ENCODE data around the gene SLC22A17.
"Not testable (repeated sequence)": the region's sequence is repeated elsewhere in the genome, so short reads cannot be mapped to it uniquely, and the experiment has no call there.

Gene SLC22A17

DNA sequence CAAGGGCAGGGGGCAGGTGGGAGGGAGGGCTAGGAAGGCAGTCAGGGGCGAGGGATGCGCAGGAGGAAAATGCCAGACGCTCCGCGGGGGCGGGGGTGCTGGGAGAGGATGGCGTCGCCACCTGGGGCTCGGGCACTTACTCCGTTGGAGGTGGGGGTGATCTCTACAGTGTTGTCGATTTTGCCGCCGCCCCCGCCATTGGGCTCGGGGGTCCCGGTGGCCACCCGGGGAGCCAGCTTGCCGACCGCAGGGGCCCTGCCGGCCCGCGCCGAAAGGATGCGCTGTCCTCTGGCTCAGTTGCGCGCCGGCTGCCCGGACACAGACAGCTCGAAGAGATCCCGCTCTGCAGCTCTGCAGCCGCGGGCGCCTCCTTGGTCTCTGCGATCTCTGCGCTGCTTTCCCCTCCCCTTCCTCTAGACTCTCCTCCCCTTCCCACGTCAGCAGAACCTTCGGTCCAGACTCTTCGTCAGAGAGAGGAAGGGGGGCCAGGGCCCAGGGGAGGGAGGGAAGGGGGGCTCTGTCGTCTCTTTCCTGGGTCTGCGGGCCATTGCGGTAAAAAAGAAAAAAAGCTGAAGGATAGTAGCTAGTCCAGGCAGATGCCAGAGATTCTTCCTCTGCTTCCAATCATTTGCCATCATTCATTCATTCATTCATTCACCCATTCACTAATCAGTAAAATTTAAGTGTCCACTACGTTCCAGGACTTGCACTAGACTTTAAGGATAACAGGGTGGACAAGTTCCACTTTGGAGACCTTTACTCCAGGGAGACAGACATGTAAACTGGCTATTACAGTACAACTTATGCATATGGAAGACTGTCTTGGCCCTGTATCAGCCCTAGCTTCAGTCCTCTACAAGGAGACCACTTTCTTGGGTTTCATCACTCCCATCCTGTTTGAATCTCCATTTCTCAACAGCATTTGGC lies at the start of gene SLC22A17:
SLC22A17 (minus strand) TSS at position 382 of the 927 bp plus-strand sequence.
- DNase-seq: peak; percentile 63

DNA sequence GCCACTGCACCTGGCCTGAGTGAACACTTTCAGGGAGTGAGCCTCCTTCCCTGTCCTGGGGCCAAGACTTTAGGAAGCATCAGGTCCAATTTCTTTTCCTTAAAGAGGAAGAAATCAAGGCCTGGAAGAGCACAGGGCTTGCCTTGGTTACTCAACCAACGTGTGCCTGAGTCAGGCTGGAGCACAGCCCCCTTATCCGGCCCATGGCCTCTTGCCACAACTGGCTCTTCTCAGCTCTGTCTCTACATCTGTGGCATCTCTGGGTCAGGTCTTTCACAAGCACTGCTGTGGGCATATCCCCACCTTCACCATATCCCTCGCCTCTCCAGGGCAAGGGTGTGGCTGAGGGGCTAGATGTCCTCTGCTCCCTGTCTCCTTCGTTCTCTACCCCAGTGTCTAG lies 48.6 kb upstream of the SLC22A17 start:
- DNase-seq: no peak

DNA sequence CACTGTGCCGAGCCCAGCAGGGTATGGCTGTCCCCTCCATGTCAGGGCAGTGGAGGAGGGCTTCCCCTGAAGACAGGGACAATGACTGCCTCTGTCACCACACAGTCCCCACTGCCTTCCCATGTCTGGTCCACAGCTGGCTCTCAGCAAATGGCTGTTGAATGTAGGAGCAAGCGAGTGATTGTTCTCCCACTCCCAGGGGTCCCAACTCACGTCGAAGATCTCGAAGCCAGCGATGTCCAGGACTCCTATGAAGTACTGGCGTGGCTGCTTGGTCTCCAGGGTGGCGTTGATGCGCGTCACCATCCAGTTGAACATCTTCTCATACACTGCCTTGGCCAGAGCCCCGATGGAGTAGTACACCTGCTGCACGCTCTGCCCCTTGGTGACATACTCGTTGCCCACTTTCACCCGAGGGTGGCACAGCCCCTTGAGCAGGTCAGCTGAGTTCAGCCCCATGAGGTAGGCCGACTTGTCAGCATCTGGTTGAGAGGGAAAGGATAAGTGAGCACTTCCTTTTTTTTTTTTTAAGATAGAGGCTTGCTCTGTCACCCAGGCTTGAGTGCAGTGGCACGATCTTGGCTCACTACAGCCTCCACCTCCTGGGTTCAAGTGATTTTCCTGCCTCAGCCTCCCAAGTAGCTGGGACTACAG lies 47.9 kb upstream of the SLC22A17 start:
- not testable (repeated sequence) for DNase-seq

DNA sequence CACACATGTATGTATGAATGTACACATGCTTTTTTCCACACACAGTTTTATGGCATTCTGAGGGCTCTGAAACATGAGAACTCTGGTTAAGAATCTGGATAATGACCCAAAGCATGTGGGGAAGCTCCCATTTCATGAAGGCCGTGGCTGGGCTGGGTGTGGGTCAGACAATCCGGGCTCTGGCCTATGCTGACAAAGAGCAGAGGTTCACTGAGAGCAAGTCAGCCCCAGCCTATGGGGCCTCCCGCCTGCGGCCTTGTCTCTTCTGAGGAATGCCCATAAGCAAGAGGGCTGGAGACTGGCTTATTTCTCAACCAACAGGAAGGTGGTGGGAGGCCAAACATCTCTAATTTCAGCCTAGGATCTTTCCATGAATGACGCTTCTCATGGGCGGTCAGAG lies 46.9 kb upstream of the SLC22A17 start:
- no peak for DNase-seq

DNA sequence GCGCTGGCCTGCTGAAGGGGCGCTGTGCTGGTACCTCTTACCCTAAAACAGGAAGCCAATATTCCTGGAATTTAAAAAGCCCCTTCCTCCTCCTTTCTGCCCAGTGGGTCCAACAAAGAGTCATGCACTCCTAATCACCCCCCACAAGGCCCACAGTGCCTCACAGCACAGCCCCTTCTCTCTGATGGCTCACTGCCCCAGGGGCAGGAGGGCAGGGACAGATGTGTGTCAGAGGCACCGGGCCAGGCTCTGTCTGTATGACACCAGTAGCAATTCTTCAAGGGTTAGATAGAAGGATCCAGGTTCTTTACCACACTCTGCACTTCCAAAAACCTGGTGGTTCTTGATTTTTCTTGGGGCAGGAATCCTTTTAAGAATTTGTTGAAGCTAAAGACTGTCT lies 46.4 kb upstream of the SLC22A17 start:
- DNase-seq: no peak

DNA sequence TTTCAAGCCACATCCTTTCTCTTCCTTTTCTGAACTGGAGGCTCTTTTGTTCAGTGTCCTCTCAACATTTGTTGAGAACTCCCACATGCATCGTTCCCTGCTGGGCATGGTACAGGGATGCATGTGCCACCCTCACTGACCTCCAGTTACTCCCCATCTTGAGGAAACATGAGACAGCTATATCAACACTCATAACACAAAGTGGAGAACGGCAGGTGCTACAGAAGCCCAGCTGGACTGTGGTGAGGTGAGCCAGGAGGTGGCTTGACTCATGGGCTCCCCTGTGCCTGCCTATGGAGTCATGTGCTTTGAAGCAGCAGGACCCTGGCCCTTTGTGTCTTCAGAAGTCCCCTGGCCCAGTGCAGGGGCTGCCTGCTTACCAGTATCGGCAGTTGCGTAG lies 45.7 kb upstream of the SLC22A17 start:
- DNase-seq: no peak

DNA sequence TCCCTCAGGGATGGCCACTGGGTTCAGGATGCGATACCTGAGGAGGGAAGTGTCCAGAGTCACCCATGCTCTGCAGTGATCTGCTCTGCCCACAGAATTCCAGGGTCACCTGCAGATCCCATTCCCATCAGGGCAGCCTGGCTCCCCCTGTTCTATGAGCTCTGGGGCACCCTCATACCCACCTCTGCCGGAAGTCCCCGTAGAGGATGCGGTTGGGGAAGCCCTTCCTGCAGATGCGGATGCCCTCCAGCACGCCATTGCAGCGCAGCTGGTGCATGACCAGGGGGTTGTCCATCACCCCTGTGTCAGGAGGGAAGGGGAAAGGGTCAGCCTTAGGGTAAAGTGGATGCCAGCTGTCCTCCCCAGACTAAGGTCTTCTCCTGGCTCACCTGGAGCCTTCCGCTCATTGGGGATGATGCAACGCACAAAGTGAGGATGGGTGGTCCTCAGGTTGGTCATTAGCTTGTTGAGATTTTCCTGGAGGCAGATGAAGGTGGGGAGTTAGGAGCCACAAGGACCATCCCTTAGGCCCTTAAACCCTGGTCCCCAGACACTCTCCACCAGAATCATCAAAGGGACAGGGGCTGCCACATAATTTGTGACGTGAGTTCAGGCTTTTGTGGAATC lies 44.2 kb upstream of the SLC22A17 start:
- DNase-seq: no peak

DNA sequence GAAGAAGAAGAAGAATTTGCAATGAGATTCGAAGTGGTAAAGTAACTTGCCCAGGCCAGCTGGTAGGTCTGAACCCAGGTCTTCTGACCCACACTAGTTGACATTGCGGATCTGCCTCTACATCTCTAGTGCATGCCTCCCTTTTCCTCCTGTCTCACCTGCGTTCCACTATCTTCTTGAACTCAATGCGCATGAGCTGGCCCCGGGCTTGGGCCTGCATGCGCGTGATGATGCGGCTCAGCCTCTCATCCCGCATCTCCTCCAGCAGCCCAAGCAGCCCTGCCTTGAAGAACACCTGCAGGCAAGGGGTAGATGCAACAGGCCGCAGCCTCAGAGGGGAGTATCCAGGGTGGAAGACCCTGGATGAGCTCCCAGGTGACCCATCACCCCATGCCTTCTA lies 43.4 kb upstream of the SLC22A17 start:
- no peak for DNase-seq

DNA sequence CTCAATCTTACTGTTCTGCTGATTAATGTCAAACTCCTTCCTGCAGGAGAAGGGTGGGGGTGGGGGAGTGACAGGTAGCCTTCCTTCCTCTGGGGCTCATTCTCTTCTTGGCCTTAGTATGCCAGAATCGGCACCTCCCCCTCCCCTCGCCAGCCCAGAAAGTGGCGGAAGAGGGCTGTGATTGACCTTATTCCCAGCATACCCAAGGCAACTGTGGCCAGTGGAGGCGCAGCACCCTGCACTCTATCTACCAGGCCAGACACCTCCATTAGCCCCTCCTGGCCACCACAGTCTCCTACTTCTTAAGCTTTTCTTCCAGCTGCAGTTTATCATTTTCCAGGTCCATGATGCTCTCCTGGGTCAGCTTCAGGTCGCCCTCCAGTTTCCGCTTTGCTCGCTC lies 39.9 kb upstream of the SLC22A17 start:
- no peak for DNase-seq

DNA sequence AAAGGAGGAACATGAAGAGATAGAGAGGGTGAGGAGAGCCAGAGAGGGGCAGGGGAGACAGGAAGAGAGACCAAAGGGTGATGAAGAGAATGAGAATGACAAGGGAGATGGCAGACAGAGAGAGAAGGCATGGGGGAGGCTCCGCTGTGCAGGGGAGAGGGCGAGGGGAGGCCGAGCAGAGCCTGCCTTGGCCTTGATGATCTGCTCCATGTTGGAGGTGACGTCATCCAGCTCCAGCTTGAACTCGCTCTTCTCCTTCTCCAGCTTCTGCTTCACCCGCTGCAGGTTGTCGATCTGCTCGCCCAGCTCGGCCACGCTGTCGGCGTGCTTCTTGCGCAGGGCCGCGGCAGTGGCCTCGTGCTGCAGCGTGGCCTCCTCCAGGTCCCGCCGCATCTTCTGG lies 37.2 kb upstream of the SLC22A17 start:
- DNase-seq: not testable (repeated sequence)

DNA sequence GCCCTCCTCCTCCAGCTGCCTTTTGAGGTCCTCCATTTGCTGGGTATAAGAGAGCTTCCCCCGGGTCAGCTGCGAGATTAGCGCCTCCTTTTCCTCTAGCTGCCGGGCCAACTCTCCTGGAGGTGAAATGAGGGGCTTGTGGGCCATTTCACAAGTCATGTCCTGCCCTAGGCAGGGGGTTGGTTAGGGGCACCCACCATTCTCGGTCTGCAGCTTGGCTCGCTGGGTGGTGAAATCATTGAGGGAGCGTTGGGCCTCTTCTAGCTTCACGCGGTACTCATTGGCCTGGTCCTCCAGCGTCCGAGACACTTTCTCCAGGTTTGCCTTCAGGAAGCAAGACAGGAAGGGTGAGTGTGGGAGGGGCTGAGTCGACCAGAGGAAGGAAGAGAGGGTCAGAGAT lies 36.7 kb upstream of the SLC22A17 start:
- DNase-seq: no peak

DNA sequence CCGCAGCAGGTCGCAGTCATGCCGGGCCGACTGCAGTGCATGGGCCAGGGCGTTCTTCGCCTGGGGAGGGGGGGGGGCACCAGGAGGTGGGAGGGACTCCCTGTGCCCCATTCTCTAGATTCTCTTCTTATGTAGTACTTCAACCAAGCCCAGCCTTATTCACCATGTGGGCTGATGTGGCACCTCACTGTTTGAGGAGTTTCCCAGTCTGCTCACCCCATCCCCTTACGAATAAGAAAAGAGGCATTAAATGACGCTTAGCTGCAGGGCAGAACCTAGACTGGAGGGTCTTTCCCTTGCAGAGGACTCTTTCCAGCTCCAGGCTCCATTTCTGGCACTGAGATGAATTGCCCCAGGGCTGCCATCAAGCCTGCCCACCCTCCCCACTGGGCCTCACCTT lies 36.3 kb upstream of the SLC22A17 start:
- DNase-seq: no peak

DNA sequence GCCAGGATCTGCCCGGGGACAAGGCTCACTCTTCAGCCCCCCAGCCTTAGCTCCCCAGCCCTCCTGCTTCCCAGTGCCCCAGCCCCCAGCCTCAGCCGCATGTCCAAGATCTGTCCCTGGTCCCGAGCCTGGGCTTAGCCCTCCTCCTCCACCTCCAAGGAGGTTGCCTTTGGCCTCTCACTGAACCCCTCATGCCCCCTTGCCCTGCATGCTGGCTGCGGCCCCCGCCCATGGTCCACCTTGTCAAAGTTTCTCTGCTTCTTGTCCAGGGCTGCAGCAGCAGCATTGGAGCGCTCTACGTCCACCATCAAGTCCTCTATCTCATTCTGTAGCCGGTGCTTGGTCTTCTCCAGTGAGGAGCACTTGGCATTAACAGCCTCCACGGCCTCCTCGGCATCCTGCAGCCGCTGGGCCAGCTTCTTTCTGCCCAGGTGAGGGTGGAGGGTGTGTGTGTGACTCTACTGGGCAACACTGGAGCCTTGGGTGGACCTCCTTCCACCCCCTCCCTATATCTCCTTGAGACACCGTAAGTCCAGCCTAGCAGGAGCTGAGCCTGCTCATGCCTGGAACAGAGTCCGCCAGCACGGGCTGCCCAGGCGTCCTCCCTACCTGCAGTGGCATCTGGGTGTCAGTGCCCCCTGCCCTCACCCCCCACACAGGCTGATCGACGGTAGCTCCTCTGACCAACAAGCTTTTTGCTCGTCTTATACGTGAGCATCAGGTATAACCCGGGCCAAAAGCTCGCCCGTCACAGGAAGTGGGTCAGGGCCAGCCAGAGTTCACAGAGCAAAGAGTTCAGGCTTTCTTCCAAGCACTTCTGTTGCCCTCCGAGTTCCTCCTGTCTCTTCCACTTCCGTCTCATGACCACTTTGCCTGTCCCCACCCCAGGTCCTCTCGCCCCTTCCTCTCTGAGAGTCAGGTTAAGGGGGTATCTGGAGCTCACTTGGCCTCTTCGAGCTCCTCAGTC lies 35.5 kb upstream of the SLC22A17 start:
- DNase-seq: no peak

DNA sequence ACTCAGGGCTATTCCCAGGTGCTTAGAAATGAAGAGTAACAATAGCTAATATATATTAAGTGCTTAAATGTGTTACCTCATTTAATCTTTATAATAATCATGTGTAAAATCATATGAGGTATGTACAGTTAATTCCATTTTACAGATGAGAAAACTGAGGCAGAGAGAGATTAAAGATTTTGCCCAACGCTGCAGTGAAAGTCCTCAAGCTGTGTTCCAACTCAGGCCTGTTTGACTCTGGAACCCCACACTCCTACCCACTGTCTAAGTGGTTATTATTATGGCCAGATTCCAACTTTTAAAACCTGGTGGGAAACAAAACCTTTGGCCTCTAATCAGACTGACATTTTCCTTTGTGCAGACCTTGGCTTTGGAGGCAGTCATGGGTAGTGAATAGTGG lies 34.3 kb upstream of the SLC22A17 start:
- DNase-seq: no peak

DNA sequence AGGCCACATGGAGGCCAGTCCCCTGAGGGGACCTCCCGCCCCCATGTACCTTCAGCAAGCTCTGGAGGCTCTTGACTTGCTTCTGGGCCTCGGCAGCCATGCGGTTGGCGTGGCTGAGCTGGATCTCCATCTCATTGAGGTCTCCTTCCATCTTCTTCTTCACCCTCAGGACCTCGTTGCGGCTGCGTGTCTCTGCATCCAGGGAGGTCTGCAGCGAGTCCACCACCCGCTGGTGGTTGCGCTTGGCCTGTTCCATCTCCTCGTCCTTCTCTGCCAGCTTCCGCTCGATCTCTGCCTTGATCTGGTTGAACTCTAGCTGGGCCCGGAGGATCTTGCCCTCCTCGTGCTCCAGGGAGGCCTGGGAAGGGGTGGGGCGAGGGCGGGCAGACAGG lies 33.6 kb upstream of the SLC22A17 start:
- not testable (repeated sequence) for DNase-seq

DNA sequence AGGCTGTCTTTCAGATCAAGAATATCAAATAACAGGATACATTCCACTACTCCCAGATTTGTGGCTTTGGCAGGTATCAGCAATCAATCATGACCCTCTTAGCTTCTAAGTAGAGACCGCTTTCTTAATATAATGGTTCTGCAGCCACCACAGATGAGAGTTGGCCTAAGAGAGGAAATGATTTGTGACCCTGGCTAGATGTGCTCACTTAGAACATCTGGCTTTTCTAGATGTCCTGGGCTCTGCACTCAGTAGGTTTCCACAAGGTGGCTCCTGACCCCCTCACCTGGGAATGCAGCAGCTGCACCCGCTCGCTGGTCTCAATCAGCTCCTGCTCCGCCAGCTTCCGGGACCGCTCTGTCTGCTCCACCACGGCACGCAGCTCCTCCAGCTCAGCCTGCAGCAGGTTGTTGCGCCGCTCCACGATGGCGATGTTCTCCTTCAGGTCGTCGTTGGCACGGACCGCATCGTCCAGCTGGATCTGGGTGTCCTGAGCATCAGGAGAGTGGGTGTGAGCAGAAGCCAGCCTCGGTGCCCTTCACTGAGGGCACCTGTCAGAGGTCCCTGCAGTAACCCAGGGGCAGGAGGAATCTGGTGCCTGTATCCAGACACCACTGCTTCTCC lies 33.1 kb upstream of the SLC22A17 start:
- no peak for DNase-seq

DNA sequence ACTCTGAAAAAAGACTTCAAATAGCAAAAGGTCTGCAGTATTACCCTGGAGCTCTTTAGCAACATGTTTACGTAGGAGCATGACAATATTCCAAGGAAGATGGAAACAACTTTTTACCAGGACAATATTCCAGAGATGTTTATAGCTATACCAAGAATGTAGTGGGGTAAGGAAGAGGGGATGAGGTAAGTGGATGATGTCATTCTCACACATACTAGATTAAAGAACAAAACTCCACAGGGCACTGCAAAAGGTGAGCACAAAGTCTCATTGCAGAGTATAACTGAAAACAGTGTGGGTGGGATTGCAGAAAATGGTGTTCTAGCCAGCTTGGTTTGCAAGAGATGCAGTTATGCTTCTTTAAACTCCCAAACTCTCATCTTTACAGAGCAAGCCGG lies 32.6 kb upstream of the SLC22A17 start:
- DNase-seq: no peak

DNA sequence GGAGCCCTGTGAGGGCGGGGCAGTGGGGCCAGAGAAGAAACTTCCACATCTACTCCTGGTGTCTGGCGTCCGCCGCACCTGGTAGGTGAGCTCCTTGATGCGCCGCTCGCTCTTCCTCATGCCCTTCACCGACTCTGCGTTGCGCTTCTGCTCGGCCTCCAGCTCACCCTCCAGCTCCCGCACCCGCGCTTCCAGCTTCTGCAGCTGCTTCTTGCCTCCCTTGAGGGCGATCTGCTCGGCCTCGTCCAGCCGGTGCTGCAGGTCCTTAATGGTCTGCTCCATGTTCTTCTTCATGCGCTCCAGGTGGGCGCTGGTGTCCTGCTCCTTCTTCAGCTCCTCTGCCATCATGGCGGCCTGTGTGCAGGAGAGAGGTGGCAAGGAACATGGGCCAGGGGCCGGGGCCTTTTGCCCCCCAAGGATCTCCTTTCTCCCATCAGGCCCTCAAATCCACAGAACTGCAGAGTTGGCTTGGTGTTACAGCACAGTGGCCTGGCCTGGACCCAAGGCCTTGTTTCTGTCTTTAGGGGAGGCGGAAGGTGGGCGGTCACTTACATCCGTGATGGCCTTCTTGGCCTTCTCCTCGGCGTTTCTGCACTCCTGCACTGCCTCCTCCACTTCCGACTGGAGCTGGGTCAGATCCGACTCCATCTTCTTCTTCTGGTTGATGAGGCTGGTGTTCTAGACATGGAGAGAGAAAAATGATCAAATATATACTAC lies 31.8 kb upstream of the SLC22A17 start:
- no peak for DNase-seq

DNA sequence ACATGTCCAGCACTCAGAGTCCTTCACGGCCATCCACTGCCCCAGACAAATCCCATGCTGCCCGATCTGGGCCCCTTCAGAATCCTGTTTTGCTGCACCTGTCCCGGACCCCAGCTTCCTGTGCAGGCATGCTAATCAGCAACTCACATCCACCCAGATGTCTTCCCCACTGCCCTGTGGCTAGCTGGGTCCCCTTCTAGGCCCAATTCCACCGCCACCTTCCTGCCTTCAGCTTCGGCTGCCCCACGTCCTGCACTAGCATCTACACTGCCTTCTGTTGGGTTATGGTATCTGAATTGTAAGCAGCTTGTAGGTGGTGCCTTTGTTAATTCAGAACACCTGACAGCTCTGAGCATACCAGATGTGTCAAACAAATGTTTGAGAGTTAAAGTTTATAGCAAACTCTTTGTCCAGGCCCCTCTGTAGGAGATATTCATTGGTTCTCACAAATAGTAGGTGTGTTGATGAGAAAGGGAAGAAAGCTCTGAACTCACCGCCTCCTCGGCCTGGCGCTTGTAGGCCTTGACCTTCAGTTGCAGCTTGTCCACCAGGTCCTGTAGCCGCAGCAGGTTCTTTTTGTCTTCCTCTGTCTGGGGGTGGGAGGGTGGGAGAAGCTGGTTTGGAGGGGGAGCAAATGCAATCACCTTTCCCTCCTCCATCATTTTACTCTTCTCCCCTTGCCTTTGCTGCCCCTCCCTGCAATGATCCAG lies 30.2 kb upstream of the SLC22A17 start:
- DNase-seq: no peak

DNA sequence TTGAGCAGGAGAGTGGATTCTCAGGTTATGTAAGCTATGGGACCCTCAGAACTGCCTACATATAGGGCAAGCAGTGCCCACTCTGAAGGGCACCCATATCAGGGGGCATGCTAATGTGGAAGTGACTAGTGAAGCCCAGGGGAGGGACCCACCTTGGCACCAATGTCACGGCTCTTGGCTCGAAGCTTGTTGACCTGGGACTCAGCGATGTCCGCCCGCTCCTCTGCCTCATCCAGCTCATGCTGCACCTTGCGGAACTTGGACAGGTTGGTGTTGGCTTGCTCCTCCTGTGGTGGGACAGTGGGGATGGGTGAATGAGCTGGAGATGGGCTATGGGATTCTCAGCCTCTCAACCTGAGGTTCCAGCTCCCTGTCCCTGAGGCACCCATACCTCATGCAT lies 29.6 kb upstream of the SLC22A17 start:
- no peak for DNase-seq

DNA sequence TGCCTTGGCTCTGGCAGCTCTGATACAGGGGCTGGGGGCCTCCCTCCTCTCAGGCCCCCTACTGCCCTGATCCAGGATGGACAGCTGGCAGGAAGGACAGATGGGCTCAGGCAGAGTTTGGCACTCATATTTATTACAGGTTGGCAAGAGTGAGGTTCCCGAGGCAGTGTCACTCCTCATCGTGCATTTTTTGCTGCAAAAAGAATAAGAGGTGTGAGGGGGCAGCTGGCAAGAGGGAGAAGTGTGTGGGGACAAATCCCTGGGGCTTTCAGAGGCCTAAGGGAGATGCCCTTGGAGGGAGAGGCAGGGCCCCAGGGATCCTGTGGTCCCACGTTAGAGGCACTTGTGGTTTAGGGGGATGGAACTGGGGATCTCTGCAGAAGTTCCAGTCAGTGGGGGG lies 29.2 kb upstream of the SLC22A17 start:
- no peak for DNase-seq
